ENCODE measurements around the gene SGCE.

SGCE gene

GRCh38 chr7:94635687-94636086 is 20.2 kb downstream of the SGCE start:
- Histone ChIP-seq H3K4me2 (ENCODE audit: low read depth, low read length) (no peak overlapping the region), H3K27ac (ENCODE audit: low read length) (no peak overlapping the region), H3K4me1 (ENCODE audit: low read length) (no peaks in the 10 kb centered on the region), H3K27me3 (replicated peaks; ENCODE audit: insufficient read depth, low read length) (no peaks in the 10 kb centered on the region), H3F3A (ENCODE audit: insufficient read depth, low read length) (no peaks in the 10 kb centered on the region), H3K9ac (ENCODE audit: low read length) (no peak overlapping the region), H3K9me2 (replicated peaks; ENCODE audit: insufficient read depth, low read length) (no peaks in the 10 kb centered on the region), H3K4me3 (ENCODE audit: low read length) (no peak overlapping the region), H2AFZ (ENCODE audit: low read length) (no peak overlapping the region), H3K9me3 (replicated peaks; ENCODE audit: insufficient read depth, low read length) (no peaks in the 10 kb centered on the region), H4K20me1 (ENCODE audit: insufficient read depth, low read length) (no peaks in the 10 kb centered on the region), H3K79me2 (ENCODE audit: low read length) (peaks cover 7% of the 10 kb centered on the region; the same call in 1 of the 2 replicates), H3K36me3 (replicated peaks; ENCODE audit: insufficient read depth, low read length) (no peaks in the 10 kb centered on the region)
- no peak for DNase-seq
- no peak for TF ChIP-seq EZH2phosphoT487 (IDR thresholded peaks at IDR 0.05; ENCODE audit: low read length)
- TF ChIP-seq EZH2 (optimal IDR thresholded peaks at IDR 0.05; ENCODE audit: low read depth, low read length): no peak
- TF ChIP-seq, protein P1, sequence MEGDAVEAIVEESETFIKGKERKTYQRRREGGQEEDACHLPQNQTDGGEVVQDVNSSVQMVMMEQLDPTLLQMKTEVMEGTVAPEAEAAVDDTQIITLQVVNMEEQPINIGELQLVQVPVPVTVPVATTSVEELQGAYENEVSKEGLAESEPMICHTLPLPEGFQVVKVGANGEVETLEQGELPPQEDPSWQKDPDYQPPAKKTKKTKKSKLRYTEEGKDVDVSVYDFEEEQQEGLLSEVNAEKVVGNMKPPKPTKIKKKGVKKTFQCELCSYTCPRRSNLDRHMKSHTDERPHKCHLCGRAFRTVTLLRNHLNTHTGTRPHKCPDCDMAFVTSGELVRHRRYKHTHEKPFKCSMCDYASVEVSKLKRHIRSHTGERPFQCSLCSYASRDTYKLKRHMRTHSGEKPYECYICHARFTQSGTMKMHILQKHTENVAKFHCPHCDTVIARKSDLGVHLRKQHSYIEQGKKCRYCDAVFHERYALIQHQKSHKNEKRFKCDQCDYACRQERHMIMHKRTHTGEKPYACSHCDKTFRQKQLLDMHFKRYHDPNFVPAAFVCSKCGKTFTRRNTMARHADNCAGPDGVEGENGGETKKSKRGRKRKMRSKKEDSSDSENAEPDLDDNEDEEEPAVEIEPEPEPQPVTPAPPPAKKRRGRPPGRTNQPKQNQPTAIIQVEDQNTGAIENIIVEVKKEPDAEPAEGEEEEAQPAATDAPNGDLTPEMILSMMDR (IDR thresholded peaks at IDR 0.05; ENCODE audit: low read length): no peak

GRCh38 chr7:94634502-94634901 is 21.4 kb downstream of the SGCE start:
- DNase-seq: no peak

GRCh38 chr7:94633687-94634086 is 22.2 kb downstream of the SGCE start:
- Histone ChIP-seq H3F3A (ENCODE audit: insufficient read depth, low read length) (no peaks in the 10 kb centered on the region), H3K9me2 (replicated peaks; ENCODE audit: insufficient read depth, low read length) (no peaks in the 10 kb centered on the region), H3K9ac (ENCODE audit: low read length) (no peak overlapping the region), H3K27ac (ENCODE audit: low read length) (no peak overlapping the region), H3K9me3 (replicated peaks; ENCODE audit: insufficient read depth, low read length) (no peaks in the 10 kb centered on the region), H3K4me1 (ENCODE audit: low read length) (no peaks in the 10 kb centered on the region), H3K79me2 (ENCODE audit: low read length) (peaks cover 7% of the 10 kb centered on the region; the same call in 1 of the 2 replicates), H4K20me1 (ENCODE audit: insufficient read depth, low read length) (no peaks in the 10 kb centered on the region), H3K36me3 (replicated peaks; ENCODE audit: insufficient read depth, low read length) (no peaks in the 10 kb centered on the region), H3K27me3 (replicated peaks; ENCODE audit: insufficient read depth, low read length) (no peaks in the 10 kb centered on the region), H3K4me3 (ENCODE audit: low read length) (no peak overlapping the region), H3K4me2 (ENCODE audit: low read depth, low read length) (no peak overlapping the region), H2AFZ (ENCODE audit: low read length) (no peak overlapping the region)
- TF ChIP-seq EZH2phosphoT487 (IDR thresholded peaks at IDR 0.05; ENCODE audit: low read length) (no peak), EZH2 (optimal IDR thresholded peaks at IDR 0.05; ENCODE audit: low read depth, low read length) (no peak)
- TF ChIP-seq, protein P1 (IDR thresholded peaks at IDR 0.05; ENCODE audit: low read length): no peak
- DNase-seq: no peak

More at GRCh38 chr7:94634502-94634901, 21.4 kb downstream of the SGCE start:
- H3K9me2 ChIP-seq (replicated peaks; ENCODE audit: insufficient read depth, low read length): no peaks in the 10 kb centered on the region
- H3K27me3 ChIP-seq (replicated peaks; ENCODE audit: insufficient read depth, low read length): no peaks in the 10 kb centered on the region
- no peaks in the 10 kb centered on the region for H4K20me1 ChIP-seq (ENCODE audit: insufficient read depth, low read length)
- no peaks in the 10 kb centered on the region for H3K9me3 ChIP-seq (replicated peaks; ENCODE audit: insufficient read depth, low read length)
- H3F3A ChIP-seq (ENCODE audit: insufficient read depth, low read length): no peaks in the 10 kb centered on the region
- H3K27ac ChIP-seq (ENCODE audit: low read length): no peak overlapping the region
- peaks cover 7% of the 10 kb centered on the region; the same call in 1 of the 2 replicates for H3K79me2 ChIP-seq (ENCODE audit: low read length)
- H3K9ac ChIP-seq (ENCODE audit: low read length): no peak overlapping the region
- H3K4me3 ChIP-seq (ENCODE audit: low read length): no peak overlapping the region
- TF ChIP-seq EZH2phosphoT487 (IDR thresholded peaks at IDR 0.05; ENCODE audit: low read length) (no peak), EZH2 (optimal IDR thresholded peaks at IDR 0.05; ENCODE audit: low read depth, low read length) (no peak)
- TF ChIP-seq, protein P1 (IDR thresholded peaks at IDR 0.05; ENCODE audit: low read length): no peak
- no peak overlapping the region for H2AFZ ChIP-seq (ENCODE audit: low read length)
- H3K4me1 ChIP-seq (ENCODE audit: low read length): no peaks in the 10 kb centered on the region
- no peaks in the 10 kb centered on the region for H3K36me3 ChIP-seq (replicated peaks; ENCODE audit: insufficient read depth, low read length)
- no peak overlapping the region for H3K4me2 ChIP-seq (ENCODE audit: low read depth, low read length)
